OCI-LY7 (cell line): ENCODE data around the gene VSIG8. TPM values are rescaled to one million over a fixed set of nuclear protein-coding genes. Genes with fewer than 3 reads are reported as not detected.
"Not testable (repeated sequence)": the region's sequence is repeated elsewhere in the genome, so short reads cannot be mapped to it uniquely, and the experiment has no call there.

ENCODE experiments used
- BruUV-seq: library from RNA; stranded (reverse); fragments of 400-500 nt; replicated peaks from 2 replicates; lab custom pipeline; 2021; lab: Mats Ljungman, UMichigan
- CTCF ChIA-PET: fragments of 300-600 bp; sonication (Branson Sonifier 250); formaldehyde crosslinking; loops from one replicate; lab custom pipeline; 2022; ENCODE audit warnings: antibody characterized with exemption; ENCODE audit not compliant: unreplicated experiment; lab: Charles Lee
- POLR2A ChIA-PET: fragments of 300-600 bp; sonication (Branson Sonifier 250); formaldehyde crosslinking; loops from one replicate; lab custom pipeline; 2022; ENCODE audit warnings: antibody characterized with exemption; lab: Charles Lee
- DNase-seq: peaks from one replicate; pipeline ENCODE4 v3.0.0-alpha.2; 2015; ENCODE audit warnings: low spot score
- H2AFZ ChIP-seq: fragments of 200-600 bp; sonication (generic), shearing (Covaris generic); 2 replicates; pipeline ENCODE4 v1.6.1; 2014; ENCODE audit warnings: mild to moderate bottlenecking, antibody characterized with exemption, low read length, moderate library complexity
- H3K27ac ChIP-seq: fragments of 200-600 bp; sonication (generic); 2 replicates; pipeline ENCODE4 v1.5.1; 2014; ENCODE audit warnings: mixed run types, low read depth, mild to moderate bottlenecking, moderate library complexity, low read length, inconsistent platforms; ENCODE audit not compliant: poor library complexity, severe bottlenecking
- H3K36me3 ChIP-seq: fragments of 200-600 bp; sonication (generic); 2 replicates; pipeline ENCODE4 v1.6.1; 2014; ENCODE audit warnings: mild to moderate bottlenecking, antibody characterized with exemption, low read length, moderate library complexity, mixed read lengths; ENCODE audit not compliant: insufficient read depth
- H3K4me1 ChIP-seq: fragments of 200-600 bp; sonication (generic); 2 replicates; pipeline ENCODE4 v1.5.1; 2014; ENCODE audit warnings: mild to moderate bottlenecking, low read length; ENCODE audit not compliant: insufficient read depth, poor library complexity, severe bottlenecking
- H3K4me2 ChIP-seq: fragments of 200-600 bp; sonication (generic); 2 replicates; pipeline ENCODE4 v1.6.1; 2014; ENCODE audit warnings: mild to moderate bottlenecking, low read length
- H3K4me3 ChIP-seq: fragments of 200-600 bp; sonication (generic); 2 replicates; pipeline ENCODE4 v1.5.1; 2014; ENCODE audit warnings: mild to moderate bottlenecking, low read depth, low read length; ENCODE audit not compliant: poor library complexity, severe bottlenecking
- H3K79me2 ChIP-seq: fragments of 200-600 bp; sonication (generic); 2 replicates; pipeline ENCODE4 v1.6.1; 2016; ENCODE audit warnings: low read depth, mild to moderate bottlenecking, low read length, moderate library complexity, mixed read lengths; ENCODE audit not compliant: insufficient read depth
- H3K9me2 ChIP-seq: fragments of 200-600 bp; sonication (generic); 2 replicates; pipeline ENCODE4 v1.6.1; 2016; ENCODE audit warnings: mild to moderate bottlenecking, low read length, mixed read lengths; ENCODE audit not compliant: insufficient read depth
- H3K9me3 ChIP-seq: fragments of 200-600 bp; sonication (generic); 2 replicates; pipeline ENCODE4 v1.6.1; 2014; ENCODE audit warnings: mild to moderate bottlenecking, mixed run types, low read length, mixed read lengths
- H4K20me1 ChIP-seq: fragments of 200-600 bp; sonication (generic); 2 replicates; pipeline ENCODE4 v1.6.1; 2014; ENCODE audit warnings: mild to moderate bottlenecking, antibody characterized with exemption, low read length, moderate library complexity, mixed read lengths; ENCODE audit not compliant: insufficient read depth
- CTCF ChIP-seq: fragments of 200-600 bp; sonication (generic); conservative IDR thresholded peaks from 2 replicates; pipeline ENCODE4 v1.5.1; 2014; ENCODE audit warnings: mild to moderate bottlenecking, antibody characterized with exemption, low read length, moderate library complexity, mixed read lengths
- EZH2phosphoT487 ChIP-seq: fragments of 200-600 bp; sonication (generic); IDR thresholded peaks from 2 replicates; pipeline ENCODE4 v1.6.1; 2018; ENCODE audit warnings: low read depth, borderline replicate concordance, mild to moderate bottlenecking, mixed run types, antibody characterized with exemption, low read length, moderate library complexity, mixed read lengths
- intact Hi-C: fragments of 100-400 bp; cut with micrococcal nuclease; formaldehyde crosslinking; loops from one replicate; pipeline ENCODE4 v1.10.0; 2022; ENCODE audit not compliant: unreplicated experiment
- total RNA-seq, 2 experiments: library from RNA; depleted of rRNA in 1 of 2; stranded (reverse); fragments of >200 nt in 1 of 2; shearing (Covaris generic) in 1 of 2; gene quantifications; 2 replicates each; pipeline ENCODE4 v1.2.3, GENCODE V29; 2014 to 2022

VSIG8 gene
- total RNA-seq, 2 experiments from 2014 or later = not detected

- Histone ChIP-seq H3K9me2 (no peaks in the 10 kb centered on the region), H3K4me3 (no peak overlapping the region), H3K9me3 (no peaks in the 10 kb centered on the region), H3K4me2 (no peak overlapping the region), H4K20me1 (no peaks in the 10 kb centered on the region), H2AFZ (no peak overlapping the region), H3K36me3 (no peaks in the 10 kb centered on the region), H3K27ac (no peak overlapping the region), H3K79me2 (no peaks in the 10 kb centered on the region), H3K4me1 (peaks cover 21% of the 10 kb centered on the region)
- BruUV-seq = no TSS peak
- CTCF ChIA-PET = no interaction called here
- intact Hi-C loops = no loop called here
- no peak for DNase-seq
- TF ChIP-seq EZH2phosphoT487 (no peak), CTCF (no peak)
- POLR2A ChIA-PET = no interaction called here
Measured at GRCh38 chr1:159908031-159908940, 45.8 kb upstream of the VSIG8 start.

- no peaks in the 10 kb centered on the region for H3K9me3 ChIP-seq
- no peaks in the 10 kb centered on the region for H4K20me1 ChIP-seq
- H3K4me2 ChIP-seq = no peak overlapping the region
- ChIA-PET POLR2A (no interaction called here), CTCF (no interaction called here)
- H3K4me1 ChIP-seq = peaks cover 21% of the 10 kb centered on the region
- intact Hi-C loops = no loop called here
- no peaks in the 10 kb centered on the region for H3K9me2 ChIP-seq
- BruUV-seq = no TSS peak
- no peaks in the 10 kb centered on the region for H3K79me2 ChIP-seq
- H3K27ac ChIP-seq = no peak overlapping the region
- H2AFZ ChIP-seq = no peak overlapping the region
- no peak for DNase-seq
- no peaks in the 10 kb centered on the region for H3K36me3 ChIP-seq
- no peak overlapping the region for H3K4me3 ChIP-seq
- TF ChIP-seq CTCF (no peak), EZH2phosphoT487 (no peak)
Measured at GRCh38 chr1:159906960-159907359, 44.5 kb upstream of the VSIG8 start.

- BruUV-seq, H2AFZ ChIP-seq, DNase-seq, H3K9me2 ChIP-seq, H4K20me1 ChIP-seq, H3K27ac ChIP-seq, H3K79me2 ChIP-seq, H3K4me2 ChIP-seq, H3K36me3 ChIP-seq, H3K4me1 ChIP-seq, H3K9me3 ChIP-seq, intact Hi-C loops, H3K4me3 ChIP-seq: not testable (repeated sequence)
- CTCF ChIA-PET = interaction anchor here (1.3 kb wide), 1 partner anchor 11 kb away, joined by 3 read pairs; no protein-coding TSS in a partner anchor
- POLR2A ChIA-PET = interaction anchor here (0.7 kb wide), 1 partner anchor 82 kb away, joined by 3 read pairs; no protein-coding TSS in a partner anchor
Measured at GRCh38 chr1:159904036-159904435, 41.6 kb upstream of the VSIG8 start.
